A673 (cell line): ENCODE results near the gene CEP78. TPM values are rescaled to one million over a fixed set of nuclear protein-coding genes. Genes with fewer than 3 reads are reported as not detected.

Experiments
- BruUV-seq: library from RNA; stranded (reverse); fragments of 400-500 nt; replicated peaks from 2 replicates; lab custom pipeline; 2021; lab: Mats Ljungman, UMichigan
- CTCF ChIA-PET: fragments of 300-600 bp; sonication (Branson Sonifier 250); formaldehyde crosslinking; loops from one replicate; lab custom pipeline; 2022; ENCODE audit warnings: antibody characterized with exemption; lab: Charles Lee
- POLR2A ChIA-PET: fragments of 300-600 bp; sonication (Branson Sonifier 250); formaldehyde crosslinking; loops from one replicate; lab custom pipeline; 2022; ENCODE audit warnings: antibody characterized with exemption; ENCODE audit not compliant: low non-redundant PET; lab: Charles Lee
- DNase-seq: peaks from one replicate; pipeline ENCODE4 v3.0.0-alpha.2; 2015; ENCODE audit warnings: low spot score
- H3K27ac ChIP-seq: fragments of 200-600 bp; sonication (generic); 2 replicates; pipeline ENCODE4 v1.5.1; 2016; ENCODE audit warnings: mixed run types, low read depth, mild to moderate bottlenecking, mixed read lengths, antibody characterized with exemption, low read length; ENCODE audit not compliant: poor library complexity, severe bottlenecking
- H3K27me3 ChIP-seq: fragments of 200-600 bp; sonication (generic); replicated peaks from 2 replicates; pipeline ENCODE4 v1.6.1; 2017; ENCODE audit warnings: mixed run types, low read depth, mild to moderate bottlenecking, mixed read lengths, antibody characterized with exemption, low read length; ENCODE audit not compliant: insufficient read depth, poor library complexity
- H3K36me3 ChIP-seq: fragments of 200-600 bp; sonication (generic); 2 replicates; pipeline ENCODE4 v1.6.1; 2016; ENCODE audit warnings: mixed run types, mild to moderate bottlenecking, mixed read lengths, antibody characterized with exemption, low read length; ENCODE audit not compliant: insufficient read depth, poor library complexity, severe bottlenecking
- H3K4me1 ChIP-seq: fragments of 200-600 bp; sonication (generic); 2 replicates; pipeline ENCODE4 v1.6.1; 2017; ENCODE audit warnings: mixed run types, mild to moderate bottlenecking, mixed read lengths, antibody characterized with exemption, low read length; ENCODE audit not compliant: insufficient read depth, poor library complexity, severe bottlenecking
- H3K4me3 ChIP-seq: fragments of 200-600 bp; sonication (generic); 2 replicates; pipeline ENCODE4 v1.5.1; 2016; ENCODE audit warnings: low read depth, mixed run types, mild to moderate bottlenecking, mixed read lengths, low read length; ENCODE audit not compliant: poor library complexity, severe bottlenecking
- H3K9me3 ChIP-seq: fragments of 200-600 bp; sonication (generic); 2 replicates; pipeline ENCODE4 v1.6.1; 2016; ENCODE audit warnings: mixed run types, low read depth, mild to moderate bottlenecking, mixed read lengths, antibody characterized with exemption, low read length; ENCODE audit not compliant: poor library complexity, severe bottlenecking
- CTCF ChIP-seq: fragments of 300-800, 200-600 bp; sonication (generic); conservative IDR thresholded peaks from 2 replicates; pipeline ENCODE4 v1.5.1; 2017; ENCODE audit warnings: low read depth, mild to moderate bottlenecking, antibody characterized with exemption, low read length, moderate library complexity, mixed read lengths
- EZH2 ChIP-seq: fragments of 200-600 bp; sonication (generic); IDR thresholded peaks from 2 replicates; pipeline ENCODE4 v1.6.1; 2017; ENCODE audit warnings: borderline replicate concordance, low read depth, mild to moderate bottlenecking, mixed read lengths, antibody characterized with exemption, low read length; ENCODE audit not compliant: poor library complexity, severe bottlenecking
- intact Hi-C: fragments of 100-400 bp; cut with micrococcal nuclease; formaldehyde crosslinking; loops from one replicate; pipeline ENCODE4 v1.10.0; 2022; ENCODE audit not compliant: unreplicated experiment
- total RNA-seq: library from RNA; stranded (reverse); gene quantifications from 2 replicates; pipeline ENCODE4 v1.2.3, GENCODE V29; 2021

The CEP78 gene
- total RNA-seq, 1 experiment from 2014 or later, result 65.9 TPM

GRCh38 chr9:78243130-78243529, 7.3 kb downstream of the CEP78 start:
- H3K27me3 ChIP-seq, result no peaks in the 10 kb centered on the region
- peaks cover 53% of the 10 kb centered on the region for H3K36me3 ChIP-seq
- ChIA-PET CTCF (no interaction called here), POLR2A (no interaction called here)
- no peak for DNase-seq
- no TSS peak for BruUV-seq
- intact Hi-C loops, result no loop called here
- TF ChIP-seq EZH2 (no peak), CTCF (no peak)
- no peak overlapping the region for H3K4me3 ChIP-seq
- H3K4me1 ChIP-seq, result no peaks in the 10 kb centered on the region
- H3K27ac ChIP-seq, result no peak overlapping the region
- H3K9me3 ChIP-seq, result no peaks in the 10 kb centered on the region

- Histone ChIP-seq H3K4me1 (no peaks in the 10 kb centered on the region), H3K4me3 (no peak overlapping the region), H3K27ac (no peak overlapping the region), H3K27me3 (no peaks in the 10 kb centered on the region), H3K36me3 (peaks cover 66% of the 10 kb centered on the region), H3K9me3 (no peaks in the 10 kb centered on the region)
- no peak for DNase-seq
- no peak for TF ChIP-seq CTCF
- no peak for TF ChIP-seq EZH2
- POLR2A ChIA-PET, result no interaction called here
- no TSS peak for BruUV-seq
- intact Hi-C loops, result no loop called here
- CTCF ChIA-PET, result no interaction called here
Measured at GRCh38 chr9:78245401-78245800, 9.5 kb downstream of the CEP78 start.

GRCh38 chr9:78248635-78249034, 12.8 kb downstream of the CEP78 start:
- Histone ChIP-seq H3K9me3 (no peaks in the 10 kb centered on the region), H3K36me3 (peaks cover 66% of the 10 kb centered on the region), H3K27ac (no peak overlapping the region), H3K4me1 (no peaks in the 10 kb centered on the region), H3K4me3 (no peak overlapping the region), H3K27me3 (no peaks in the 10 kb centered on the region)
- TF ChIP-seq CTCF (no peak), EZH2 (no peak)
- DNase-seq, result no peak
- ChIA-PET CTCF (no interaction called here), POLR2A (no interaction called here)
- intact Hi-C loops, result no loop called here
- BruUV-seq, result no TSS peak
